GM12892 (cell line): ENCODE measurements around the gene C1orf87.

Experiments
- POLR2A ChIP-seq: IDR thresholded peaks from 2 replicates; pipeline ENCODE4 v1.6.1; 2011; ENCODE audit warnings: low read depth, low read length, control low read depth
- POLR2AphosphoS5 ChIP-seq: IDR thresholded peaks from 2 replicates; pipeline ENCODE4 v1.6.1; 2011; ENCODE audit warnings: low read depth, low read length, control low read depth

DNA sequence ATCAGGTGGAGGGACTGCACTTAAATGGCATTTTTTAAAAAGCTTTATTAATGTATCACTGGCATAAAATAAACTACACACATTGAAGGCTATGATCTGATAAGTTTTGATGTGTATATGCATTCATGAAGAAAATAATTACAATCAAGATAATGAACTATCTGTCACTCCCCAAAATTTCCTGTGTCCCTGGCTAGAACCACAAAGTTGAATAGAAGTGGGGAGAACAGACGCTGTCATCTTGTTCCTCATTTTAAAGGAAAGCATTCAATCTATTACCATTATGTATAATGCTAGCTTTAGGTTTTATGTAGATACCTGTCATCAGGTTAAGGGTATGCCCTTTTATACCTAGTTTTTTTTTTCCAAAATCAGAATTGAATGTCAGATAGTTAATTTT is 38.1 kb upstream of the C1orf87 start:
- no peak for TF ChIP-seq POLR2A
- TF ChIP-seq POLR2AphosphoS5 = no peak
